DOHH2 (cell line): ENCODE results near the gene AFMID.

Source experiments
- CTCF ChIP-seq: fragments of 200-600 bp; sonication (generic); IDR thresholded peaks from one replicate; pipeline ENCODE4 v1.5.1; 2014; ENCODE audit warnings: antibody characterized with exemption, mild to moderate bottlenecking, low read depth, low read length; ENCODE audit not compliant: poor library complexity, severe bottlenecking
- EZH2phosphoT487 ChIP-seq: fragments of 200-600 bp; sonication (generic); IDR thresholded peaks from 2 replicates; pipeline ENCODE4 v1.6.1; 2017; ENCODE audit warnings: borderline replicate concordance, mild to moderate bottlenecking, antibody characterized with exemption, low read length, moderate library complexity, mixed read lengths

- peak; percentile 99 for TF ChIP-seq CTCF
- TF ChIP-seq EZH2phosphoT487 = no peak
These were observed 64.0 kb downstream of the AFMID start for GRCh38 chr17:78250891-78251772.
